ENCODE results near the gene AGBL1.

The AGBL1 gene

DNA sequence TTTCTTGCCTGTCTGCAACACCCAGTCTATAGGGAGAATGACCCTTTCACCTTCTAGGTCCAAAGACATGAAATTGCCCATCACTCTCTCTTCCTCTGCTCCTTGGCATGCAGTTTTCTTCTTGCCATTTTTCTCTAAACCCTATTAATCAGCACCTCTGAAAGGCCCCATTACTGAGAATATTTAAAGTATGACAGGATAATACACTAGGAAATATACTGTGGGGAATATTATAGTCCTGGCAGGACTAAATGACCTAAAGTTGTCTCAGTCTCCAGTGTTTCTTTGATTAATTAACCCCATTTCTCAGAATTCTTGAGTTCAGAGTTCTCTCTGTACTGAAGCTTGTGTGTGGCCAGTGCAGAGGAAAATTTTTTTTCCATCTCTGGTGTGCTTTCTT is 730.7 kb downstream of the AGBL1 start:
- no peak for DNase-seq (ENCODE audit: low read depth in 2 of 2)

DNA sequence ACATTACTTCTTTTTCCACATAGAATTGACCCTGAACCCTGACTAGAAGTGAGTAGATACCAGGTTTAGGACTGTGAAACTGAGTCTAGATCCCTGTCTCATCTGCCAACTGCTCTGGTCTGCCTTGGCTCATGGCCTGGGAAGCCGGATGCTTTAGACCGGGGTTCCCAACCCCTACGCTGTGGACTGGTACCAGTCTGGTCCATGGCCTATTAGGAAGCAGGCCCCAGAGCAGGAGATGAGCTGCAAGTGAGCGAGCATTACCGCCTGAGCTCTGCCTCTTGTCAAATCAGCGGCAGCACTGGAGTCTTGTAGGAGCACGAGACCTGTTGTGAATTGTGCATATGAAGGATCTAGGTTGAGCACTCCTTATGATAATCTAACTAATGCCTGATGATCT is 734.2 kb downstream of the AGBL1 start:
- no peak for DNase-seq (ENCODE audit: low read depth in 2 of 2)

DNA sequence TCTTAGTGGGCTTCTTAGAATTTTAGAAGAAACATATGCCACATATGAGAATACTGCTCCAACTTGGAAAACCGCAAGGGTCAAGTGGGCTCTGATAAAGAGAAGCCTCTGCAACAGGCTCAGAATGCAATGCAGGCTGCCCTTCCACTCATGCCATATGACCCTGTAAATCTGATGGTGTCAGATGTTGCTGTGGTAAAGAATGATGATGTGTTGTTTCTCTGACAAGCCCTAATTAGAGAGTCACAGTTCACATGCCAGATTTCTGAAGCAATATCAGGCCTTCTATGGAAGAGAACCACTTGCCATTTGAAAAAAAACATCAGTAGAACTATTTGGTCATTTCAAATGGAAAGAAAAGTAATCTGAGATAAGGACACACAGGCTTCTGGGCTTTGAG is 749.6 kb downstream of the AGBL1 start:
- DNase-seq (ENCODE audit: low read depth in 2 of 2), result no peak

DNA sequence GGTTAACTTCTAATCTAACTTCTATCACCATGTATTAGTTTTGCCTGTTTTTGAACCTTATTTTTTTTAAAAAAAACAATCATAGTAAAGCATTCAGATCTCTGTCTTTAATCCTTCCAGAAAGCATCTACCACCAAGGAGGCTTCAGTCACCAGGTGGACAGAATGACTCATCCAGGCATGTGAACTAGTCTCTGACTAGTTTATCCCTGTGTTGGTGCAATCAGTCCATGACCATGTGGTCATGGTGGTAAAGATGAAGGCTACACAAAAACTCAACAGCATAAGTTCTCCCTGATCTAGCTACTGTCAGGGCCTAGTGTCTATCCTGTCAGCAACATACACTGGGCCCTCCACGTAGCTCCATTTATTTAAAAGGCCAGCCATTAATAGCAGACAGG is 750.6 kb downstream of the AGBL1 start:
- DNase-seq (ENCODE audit: low read depth in 2 of 2), result no peak

DNA sequence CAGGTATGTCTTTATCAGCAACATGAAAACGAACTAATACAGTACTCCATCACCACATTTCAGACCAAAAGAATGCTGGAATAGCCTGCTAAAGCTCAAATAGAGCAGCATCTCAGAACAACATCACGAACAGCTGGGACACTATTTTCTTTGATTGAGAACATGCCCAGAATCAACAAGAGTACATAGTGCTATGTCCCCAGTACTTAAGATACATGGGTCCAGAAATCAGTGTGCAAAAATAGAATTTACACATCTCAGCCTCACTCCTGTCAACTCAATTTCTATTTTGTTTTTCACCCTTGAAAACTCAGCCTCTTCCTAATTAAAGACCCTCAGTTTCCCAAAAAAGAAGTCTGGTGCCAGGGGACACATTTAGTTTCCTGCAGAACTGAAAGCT is 753.9 kb downstream of the AGBL1 start:
- DNase-seq (ENCODE audit: low read depth in 2 of 2), result no peak

DNA sequence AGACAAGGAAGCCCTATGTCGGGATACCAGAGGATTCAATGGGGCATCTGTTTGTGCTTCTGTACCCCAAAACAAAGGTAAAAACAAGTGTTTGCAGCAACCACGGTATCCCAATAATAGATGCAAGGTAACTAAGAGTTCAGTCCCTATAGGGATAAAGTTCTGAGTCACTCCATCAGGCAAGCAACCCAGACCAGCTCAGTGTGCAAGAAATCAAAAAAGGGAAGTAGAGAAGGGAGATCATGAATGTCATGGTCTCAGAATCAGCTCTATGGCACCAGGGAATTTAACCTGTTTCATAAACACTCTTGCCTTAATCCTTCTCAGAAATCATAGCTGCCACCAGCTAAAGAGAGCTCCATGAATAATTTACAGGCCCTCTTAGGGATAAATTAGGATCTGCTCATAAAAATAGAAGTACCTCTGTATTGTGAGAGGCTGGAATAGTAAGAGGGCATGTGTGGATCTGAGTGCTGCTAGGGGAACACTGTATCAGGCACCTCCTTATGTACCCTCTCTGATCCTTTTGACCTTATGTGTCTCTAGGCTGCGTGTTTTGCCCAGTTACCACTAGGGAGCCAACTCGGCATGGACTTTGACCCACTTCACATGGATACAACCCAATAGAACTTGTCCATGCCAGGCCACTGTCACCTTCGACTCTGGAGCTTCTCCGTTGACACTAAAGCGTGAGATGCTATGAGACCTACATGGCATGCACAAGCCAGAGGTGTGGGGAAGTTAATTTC is 754.6 kb downstream of the AGBL1 start:
- no peak for DNase-seq (ENCODE audit: low read depth in 2 of 2)

DNA sequence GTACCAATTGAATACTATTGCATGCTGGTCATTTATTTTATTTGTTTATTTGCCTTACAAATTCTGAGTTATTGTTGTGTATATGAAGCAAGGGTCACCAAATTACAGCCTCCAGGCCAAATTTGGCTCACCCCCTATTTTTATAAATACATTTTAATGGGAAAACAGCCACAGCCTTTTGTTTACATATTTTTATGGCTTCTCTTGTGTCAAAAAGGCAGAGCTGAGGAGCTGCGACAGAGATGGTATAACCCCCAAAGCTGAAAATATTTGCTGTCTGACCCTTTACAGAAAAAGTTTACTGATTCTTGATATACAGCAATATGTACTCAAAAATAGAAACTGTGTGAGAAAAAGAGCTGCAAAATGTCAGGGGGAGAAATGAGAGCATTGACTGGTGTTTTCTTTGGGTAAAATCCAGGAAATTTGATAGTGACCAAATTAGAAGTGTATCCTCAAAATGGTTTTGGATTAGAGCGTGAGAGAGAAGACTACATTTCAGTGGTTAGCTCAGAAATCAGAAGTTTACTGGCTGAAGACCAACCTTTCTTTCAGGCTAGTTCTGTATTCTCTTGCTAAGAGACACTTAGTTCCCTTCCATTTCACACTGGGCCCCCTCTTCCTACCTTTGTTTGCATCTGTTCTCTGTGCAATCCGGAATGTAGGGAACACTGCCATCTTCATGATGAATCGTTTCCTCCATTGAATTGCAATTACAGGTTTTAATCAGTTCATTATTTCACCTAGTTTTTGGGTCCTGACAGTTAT is 757.8 kb downstream of the AGBL1 start:
- DNase-seq (ENCODE audit: low read depth in 2 of 2), result no peak

DNA sequence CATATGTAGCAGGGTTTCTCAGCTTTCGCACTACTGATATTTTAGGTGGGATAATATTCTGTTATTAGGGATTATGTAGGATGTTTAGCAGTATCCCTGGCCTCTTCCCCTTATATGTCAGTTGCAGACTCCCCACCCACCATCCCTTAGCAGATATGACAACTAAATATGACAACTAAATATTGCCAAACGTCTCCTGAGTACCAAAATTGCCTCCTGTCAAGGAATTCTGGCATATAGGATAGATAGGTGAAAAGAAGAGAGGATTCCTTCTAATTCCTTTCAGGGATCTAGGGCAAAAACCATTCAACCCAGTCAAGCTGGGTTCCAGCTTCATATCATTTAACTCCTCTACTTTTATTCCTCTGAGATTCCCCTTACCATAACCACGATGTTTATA is 759.8 kb downstream of the AGBL1 start:
- DNase-seq (ENCODE audit: low read depth in 2 of 2), result no peak

DNA sequence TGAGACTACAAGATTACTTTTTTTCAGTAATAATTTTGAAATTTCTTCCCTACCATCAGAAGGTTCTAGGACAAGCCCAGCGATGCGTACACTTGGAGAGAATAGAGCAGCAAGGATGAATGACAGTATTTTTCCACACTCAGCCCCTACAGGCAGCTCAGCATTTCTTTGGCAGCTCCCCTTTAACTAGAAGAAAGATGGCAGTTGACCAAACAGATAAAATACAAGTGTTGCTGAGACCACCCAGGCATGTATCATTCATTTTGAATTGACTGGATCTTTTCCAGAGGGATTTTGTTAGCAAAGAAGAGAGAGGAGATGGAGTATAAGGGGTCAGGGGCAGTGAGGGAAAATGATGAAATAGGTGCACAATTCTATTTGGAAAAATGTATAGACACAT is 761.3 kb downstream of the AGBL1 start:
- no peak for DNase-seq (ENCODE audit: low read depth in 2 of 2)

DNA sequence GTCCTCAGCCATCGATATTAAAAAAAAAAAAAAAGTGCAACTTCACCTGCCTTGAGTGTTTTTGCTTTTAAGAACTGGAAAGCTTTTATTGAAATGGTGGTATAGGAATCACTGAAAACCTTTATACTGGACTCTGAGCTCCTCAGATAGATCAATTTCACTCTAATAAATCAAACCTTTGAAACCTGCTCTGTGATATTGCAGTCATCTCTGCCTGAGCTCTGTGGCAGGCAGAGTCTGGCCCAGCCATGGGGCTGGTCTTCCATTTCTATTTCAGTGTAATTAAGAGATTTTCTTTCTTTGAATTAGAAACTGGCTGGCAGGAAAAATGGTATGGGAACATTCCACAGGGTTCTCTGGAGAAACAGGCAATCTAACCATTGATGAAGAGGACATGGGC is 762.5 kb downstream of the AGBL1 start:
- DNase-seq (ENCODE audit: low read depth in 2 of 2), result no peak

DNA sequence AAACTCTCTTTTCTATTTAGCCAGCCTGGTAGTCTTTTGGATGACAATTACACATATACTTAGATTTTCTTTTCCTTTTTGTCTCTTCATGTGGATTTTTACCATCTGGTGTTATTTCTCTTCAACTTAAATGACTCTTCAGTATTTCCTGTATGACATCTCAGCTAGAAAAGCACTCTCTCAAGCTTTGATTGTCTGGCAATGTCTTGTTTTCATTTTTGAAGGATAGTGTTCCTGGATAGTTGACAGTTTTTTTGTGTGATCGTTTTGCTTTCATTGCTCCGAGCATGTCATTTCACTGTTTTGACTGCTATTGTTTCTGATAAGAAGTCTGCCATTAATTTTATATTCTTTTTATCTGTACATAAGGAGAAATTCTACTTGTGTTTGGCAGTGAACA is 766.4 kb downstream of the AGBL1 start:
- DNase-seq (ENCODE audit: low read depth in 2 of 2), result no peak

DNA sequence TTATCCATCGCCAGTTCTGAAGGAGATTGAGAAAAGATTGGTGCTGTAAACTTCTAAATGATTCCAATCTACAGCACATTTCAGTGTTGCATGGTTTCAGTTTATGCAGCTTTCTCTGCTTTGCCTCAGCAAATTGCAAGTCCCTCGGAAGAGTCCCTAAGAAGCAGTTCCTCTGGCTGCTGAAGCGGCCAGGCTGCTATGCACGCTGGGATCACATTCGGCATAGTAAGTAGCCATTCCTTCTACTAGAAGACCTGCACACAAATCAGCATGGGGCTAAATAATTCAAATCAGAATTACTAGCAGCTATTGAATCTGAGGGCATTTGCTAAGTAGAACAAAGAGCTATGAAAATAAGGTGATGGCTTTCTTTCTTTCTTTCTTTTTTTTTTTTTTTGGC is 769.5 kb downstream of the AGBL1 start:
- no peak for DNase-seq (ENCODE audit: low read depth in 2 of 2)

DNA sequence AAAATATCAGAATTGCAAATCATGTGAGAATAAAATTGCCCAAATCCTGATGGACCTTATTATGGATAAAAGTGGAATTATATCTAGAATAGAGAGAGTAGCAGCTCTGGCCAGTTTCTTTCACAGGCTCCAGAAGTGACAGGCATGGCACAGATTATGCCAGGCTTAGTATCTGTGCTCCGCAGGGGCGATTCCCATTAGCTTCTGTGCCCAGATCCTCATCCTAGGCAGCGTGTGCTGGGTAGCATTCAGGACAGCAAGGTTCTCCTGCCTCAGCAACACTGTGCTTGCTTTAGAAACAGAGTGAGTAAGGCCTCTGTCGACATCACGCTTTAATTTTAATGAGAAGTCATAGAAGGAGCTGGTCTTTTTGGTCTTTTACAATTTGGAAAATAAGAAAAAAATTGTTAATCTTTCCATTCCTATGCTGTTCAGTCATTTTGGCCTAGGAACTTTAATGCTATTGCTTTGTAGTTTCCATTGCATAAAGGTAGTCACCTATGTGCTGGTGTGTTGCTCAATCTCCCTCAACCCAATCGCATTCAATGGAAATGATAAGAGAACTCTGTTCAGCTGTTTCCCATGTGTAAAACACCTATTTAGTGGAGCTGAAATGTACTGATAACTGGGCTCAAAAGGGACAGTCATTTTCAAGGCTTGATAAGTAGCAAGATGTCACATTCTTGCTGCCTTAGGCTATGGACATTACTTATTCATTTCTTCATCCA is 770.1 kb downstream of the AGBL1 start:
- DNase-seq (ENCODE audit: low read depth in 2 of 2), result no peak

DNA sequence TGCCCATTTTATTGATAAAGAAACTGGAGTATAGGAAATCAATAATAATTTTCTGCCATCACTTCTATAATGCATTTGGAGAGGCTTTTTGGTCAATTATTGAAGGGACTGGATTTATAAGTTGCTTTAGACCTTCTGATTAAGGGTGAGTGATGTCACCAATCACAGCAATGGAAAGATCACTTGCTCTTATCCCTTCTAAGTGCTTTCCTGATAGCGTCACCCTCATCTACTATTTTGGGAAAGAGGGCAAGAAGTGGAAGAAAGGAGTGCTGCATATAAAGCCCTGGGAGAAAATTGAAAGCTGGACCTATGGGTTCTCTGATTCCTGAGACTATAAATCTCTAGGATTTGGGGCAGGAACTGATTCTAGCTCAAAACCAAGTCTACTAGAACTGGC is 771.3 kb downstream of the AGBL1 start:
- DNase-seq (ENCODE audit: low read depth in 2 of 2), result no peak

DNA sequence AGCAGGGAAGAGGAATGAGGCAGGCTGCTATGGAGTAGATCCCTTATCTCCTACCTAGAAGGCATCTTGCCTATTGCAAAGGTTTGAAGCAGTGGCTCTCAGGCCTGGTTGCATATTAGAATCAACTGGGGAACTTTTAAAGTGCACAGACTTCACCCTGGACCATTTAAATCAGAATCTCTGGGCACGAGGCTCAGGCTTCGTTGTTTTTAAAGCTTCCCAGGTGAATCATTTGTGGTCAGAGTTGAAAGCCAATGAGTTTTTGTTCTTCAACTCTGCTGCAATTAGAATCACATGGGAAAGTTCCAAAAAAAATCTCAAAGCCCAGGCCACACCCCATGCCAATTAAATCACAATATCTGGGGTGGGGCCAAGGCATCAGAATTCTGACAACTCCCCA is 773.1 kb downstream of the AGBL1 start:
- DNase-seq (ENCODE audit: low read depth in 2 of 2), result no peak

DNA sequence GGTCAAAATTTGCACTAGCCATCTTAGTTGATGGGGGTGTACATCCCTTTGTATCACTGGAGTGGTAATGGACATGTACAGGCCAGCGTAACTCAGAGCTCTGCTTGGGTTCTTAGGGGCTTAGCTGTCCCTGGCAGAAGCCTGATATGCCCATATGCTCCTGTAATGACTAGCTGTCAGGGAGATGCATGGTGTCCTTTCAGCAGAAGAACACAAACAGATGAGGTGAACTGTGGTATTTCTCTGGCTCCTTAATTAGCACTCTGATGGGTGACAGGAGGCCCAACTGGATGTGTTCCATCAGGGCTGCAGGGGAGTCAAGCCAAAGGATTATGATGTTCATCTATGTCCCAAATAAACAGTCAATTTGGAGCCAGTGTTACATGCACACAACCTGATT is 774.5 kb downstream of the AGBL1 start:
- no peak for DNase-seq (ENCODE audit: low read depth in 2 of 2)

DNA sequence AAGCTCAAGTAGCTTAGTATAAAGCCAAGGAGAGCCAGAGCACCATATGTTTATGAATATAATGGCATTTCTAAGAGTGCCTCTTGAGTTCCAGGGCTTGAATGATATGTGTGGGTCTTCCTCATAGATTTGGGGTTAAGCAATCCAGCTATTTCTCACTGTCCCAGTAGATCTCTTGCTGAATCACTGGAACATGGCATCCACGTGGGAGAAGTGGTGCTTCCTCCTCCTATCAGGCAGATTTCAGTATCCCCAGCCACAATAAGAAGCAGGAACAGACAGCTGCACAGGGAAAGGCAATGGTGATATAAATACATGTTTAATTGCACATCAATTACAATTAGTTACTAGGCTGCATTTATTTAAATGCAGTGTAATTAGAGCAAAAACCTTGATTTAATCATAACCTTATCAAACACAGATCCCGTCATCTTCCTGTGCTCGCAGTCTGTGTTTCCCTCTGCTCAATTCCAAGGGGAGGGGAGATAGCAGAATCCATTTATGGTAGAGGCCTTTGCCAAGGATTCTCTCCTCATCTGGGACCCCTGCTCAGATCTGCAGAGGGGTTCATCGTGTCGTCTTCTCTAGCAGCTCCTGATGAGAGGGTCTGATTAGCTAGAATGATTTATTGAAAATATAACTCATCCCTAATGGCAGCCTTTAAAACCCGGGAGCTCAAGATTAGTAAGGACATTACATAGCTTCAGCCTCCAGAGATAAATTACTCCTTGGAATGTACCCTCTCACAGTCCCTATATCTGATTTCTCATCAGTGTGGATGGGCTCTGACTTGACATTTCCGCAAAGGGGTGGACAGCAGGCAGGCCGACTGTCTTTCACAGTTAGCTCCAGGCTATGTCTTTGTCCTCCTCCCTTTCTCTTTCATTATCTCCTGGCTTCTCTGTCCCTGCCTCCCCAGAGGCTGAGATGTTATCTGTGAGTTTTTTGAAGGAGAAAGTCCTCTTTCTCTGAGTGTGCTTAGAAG is 775.9 kb downstream of the AGBL1 start:
- no peak for DNase-seq (ENCODE audit: low read depth in 2 of 2)

DNA sequence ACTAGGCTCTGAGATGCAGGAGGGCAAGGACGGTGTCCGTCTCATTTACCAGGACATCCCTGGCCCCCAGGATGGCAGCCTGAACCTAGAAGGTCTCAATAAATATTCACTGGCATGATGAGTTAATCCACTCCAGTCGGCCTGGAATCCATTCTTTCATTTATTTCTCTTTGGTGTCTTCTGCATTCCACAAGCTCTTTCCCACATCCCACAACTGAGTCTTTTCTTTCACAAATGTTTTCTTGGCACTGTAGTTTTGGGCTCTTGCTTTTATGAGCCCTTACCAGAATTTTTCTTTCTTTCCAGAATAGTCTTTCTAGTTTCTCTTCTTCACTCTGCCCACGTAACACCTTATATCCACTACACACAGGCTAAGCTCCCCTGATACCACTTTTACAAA is 778.0 kb downstream of the AGBL1 start:
- no peak for DNase-seq (ENCODE audit: low read depth in 2 of 2)

DNA sequence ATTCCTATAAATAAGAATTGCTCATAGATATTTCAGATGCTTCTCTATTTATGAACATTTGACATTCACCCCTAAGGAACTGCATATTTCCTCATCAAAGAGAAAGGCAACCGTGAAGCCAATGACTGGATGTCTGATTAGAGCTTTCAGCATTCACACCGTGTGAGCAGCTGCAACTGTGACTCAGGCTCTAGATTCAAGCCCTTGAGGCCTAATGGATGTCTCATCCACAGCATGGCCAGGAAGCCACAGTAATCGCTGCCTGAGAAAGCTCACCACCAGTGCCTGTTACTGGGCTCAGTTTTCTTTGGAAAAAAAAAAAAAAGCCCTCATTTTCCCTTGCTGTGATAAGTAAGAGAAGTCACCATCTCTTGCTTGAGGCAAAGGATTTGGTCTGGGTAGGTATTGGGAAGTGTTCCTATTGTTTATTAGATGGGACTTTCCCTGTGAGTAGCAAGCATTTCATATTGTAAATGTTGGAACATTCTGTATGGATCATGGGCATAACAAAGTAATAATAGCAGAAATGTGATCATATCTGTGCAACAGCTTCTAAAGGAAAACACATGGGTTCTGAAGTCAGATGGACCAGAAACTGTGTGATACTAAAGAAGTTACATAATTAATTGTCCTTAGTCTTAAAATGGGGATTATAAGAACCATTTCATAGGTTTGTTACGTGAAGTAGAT is 783.7 kb downstream of the AGBL1 start:
- DNase-seq (ENCODE audit: low read depth in 2 of 2), result no peak

DNA sequence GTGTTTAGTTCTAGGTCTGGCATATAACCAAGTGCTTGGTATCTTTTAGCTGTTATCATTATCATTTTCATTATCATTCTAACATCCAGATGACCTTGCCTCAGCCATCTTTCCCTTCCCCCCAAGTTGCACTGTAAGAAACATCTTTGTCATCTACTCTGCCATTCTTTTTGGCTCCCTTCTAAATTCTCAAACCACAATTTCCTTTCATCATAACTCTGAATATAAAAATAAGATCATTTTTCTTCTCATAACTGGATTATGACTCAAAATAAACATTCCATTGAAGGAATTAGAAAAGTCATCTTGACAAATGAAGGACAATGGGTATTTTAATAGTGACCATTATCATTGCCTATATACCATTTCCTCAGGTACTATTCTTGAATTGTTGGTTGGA is 786.2 kb downstream of the AGBL1 start:
- no peak for DNase-seq (ENCODE audit: low read depth in 2 of 2)

DNA sequence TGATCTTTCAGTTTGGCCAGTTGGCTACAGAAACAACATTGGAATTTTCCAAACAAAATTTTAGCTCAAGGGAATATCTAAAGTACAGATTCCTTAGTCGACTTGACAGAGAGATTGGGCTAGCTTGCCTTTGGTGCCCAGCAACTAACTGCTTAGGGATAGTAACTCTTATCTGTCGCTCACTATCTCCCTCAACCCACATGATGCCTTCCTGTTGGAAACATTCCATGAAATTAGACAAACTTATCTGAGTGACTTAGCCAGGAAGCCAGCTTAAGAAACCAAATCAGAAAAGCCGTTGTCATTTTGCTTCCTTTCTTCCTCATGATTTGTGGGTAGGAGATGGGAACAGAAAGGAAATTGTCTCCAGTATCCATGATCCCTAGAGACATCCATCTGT is 791.2 kb downstream of the AGBL1 start:
- DNase-seq (ENCODE audit: low read depth in 2 of 2), result no peak
